Left hindlimb (tissue), 1 donor: Measurements from ENCODE around the gene TCIRG1.

Experiments used
- DNase-seq: peaks from one replicate; pipeline ENCODE4 v3.0.0-alpha.2; 2018

Gene TCIRG1

GRCh38 chr11:68040101-68040956, 1.5 kb downstream of the TCIRG1 start:
- peak; percentile 74 for DNase-seq

GRCh38 chr11:68040957-68041591, 2.2 kb downstream of the TCIRG1 start:
- peak; percentile 45 for DNase-seq

GRCh38 chr11:68041617-68042218, 2.9 kb downstream of the TCIRG1 start:
- peak; percentile 16 for DNase-seq

- peak; percentile 37 for DNase-seq
Measured at GRCh38 chr11:68042219-68043028, 3.6 kb downstream of the TCIRG1 start.

- DNase-seq, result peak; percentile 31
Measured at GRCh38 chr11:68043029-68043348, 4.2 kb downstream of the TCIRG1 start.

GRCh38 chr11:68043349-68044144, 4.7 kb downstream of the TCIRG1 start:
- DNase-seq, result peak; percentile 50

GRCh38 chr11:68044145-68044813, 5.5 kb downstream of the TCIRG1 start:
- DNase-seq, result peak; percentile 30

GRCh38 chr11:68044898-68045351, 6.1 kb downstream of the TCIRG1 start:
- no peak for DNase-seq

GRCh38 chr11:68047437-68048290, 8.8 kb downstream of the TCIRG1 start:
- DNase-seq, result no peak

- DNase-seq, result no peak
Measured at GRCh38 chr11:68048681-68049508, 10.1 kb downstream of the TCIRG1 start.

GRCh38 chr11:68049509-68050370, 10.9 kb downstream of the TCIRG1 start:
- no peak for DNase-seq

- DNase-seq, result no peak
Measured at GRCh38 chr11:68050371-68050841, 11.6 kb downstream of the TCIRG1 start.

- no peak for DNase-seq
Measured at GRCh38 chr11:68051191-68052136, 12.6 kb downstream of the TCIRG1 start.

GRCh38 chr11:68052137-68052873, 13.5 kb downstream of the TCIRG1 start:
- DNase-seq, result no peak

GRCh38 chr11:68053117-68053516, 14.3 kb downstream of the TCIRG1 start:
- no peak for DNase-seq

GRCh38 chr11:68053981-68054812, 15.4 kb downstream of the TCIRG1 start:
- no peak for DNase-seq
